GM18507 (cell line): ENCODE results near the gene PCNX2.

ENCODE experiments used
- DNase-seq: peaks from one replicate; pipeline ENCODE4 v3.0.0; 2011; ENCODE audit warnings: low read depth; ENCODE audit not compliant: insufficient read length; ENCODE audit errors: extremely low spot score
- FAIRE-seq: peaks from 2 replicates; lab custom pipeline; 2011; peaks lifted over from hg19 to GRCh38; lab: Jason Lieb, UNC

The PCNX2 gene

DNA sequence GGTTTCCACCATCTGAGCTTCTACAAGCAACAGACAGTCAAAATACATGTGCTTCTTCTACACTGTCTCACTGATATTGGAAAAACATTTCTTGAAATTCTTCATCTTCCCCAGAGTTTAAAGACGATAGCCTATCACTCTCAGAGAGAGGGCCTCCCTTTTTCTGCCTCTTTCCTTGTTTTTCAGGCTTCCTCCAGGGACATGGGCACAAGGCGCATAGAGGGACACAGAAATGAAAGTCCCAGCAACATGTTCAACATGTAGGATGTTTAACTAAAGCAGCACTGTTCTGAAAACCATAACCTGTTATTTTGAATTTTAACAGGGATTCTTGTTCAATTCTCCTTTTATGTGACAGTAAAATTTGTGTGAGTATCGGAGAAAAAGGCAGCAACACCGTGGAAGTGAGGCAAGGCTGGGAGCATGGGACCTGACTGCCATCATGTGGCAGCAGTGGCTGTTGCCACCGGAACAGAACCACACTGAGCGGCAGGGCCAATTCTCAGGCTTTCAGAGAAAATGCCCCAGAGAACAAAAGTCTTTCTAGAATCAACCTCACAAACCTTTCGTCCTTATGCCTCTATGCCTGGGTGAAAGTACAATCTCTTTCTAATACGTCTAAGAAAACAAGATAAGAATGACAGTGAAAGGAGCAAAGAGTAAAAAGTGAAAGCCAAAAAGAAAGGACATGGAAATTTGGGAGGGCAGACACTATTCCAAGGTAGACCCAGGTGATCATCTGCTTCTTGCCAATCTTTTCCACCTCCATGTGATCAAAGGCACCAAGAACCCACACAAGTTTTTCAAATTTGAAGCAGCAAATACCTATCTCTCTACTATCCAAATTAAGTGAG lies 54.5 kb downstream of the PCNX2 start:
- DNase-seq (no peak), FAIRE-seq (peak; percentile 50)

- DNase-seq (no peak), FAIRE-seq (no peak)
Measured at GRCh38 chr1:233240371-233240770, 55.2 kb downstream of the PCNX2 start.

DNA sequence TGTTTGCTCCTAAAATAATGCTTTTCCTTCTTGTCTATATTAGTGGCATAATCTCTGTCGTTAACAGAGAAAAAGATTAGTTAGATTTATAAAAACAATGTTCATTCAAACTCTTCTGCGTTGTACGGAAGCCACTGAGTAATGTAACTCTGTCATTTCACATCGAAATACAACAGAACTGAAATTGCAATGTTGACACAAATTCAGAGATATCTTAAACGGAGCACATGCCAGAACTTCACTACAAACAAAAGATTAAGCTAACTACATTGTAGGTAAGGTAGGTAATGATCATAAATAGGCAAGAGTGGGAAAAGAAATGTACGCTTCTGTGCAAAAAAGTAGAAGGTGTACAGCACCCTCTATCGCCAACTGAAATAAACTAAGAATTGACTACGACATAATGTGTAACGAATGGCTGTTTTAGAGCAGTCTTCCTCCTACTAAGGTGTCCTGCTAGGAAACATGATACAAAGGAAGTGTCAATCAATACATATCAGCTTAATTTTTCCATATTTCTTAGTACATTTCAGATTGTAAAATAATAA lies 56.6 kb downstream of the PCNX2 start:
- no peak for FAIRE-seq

DNA sequence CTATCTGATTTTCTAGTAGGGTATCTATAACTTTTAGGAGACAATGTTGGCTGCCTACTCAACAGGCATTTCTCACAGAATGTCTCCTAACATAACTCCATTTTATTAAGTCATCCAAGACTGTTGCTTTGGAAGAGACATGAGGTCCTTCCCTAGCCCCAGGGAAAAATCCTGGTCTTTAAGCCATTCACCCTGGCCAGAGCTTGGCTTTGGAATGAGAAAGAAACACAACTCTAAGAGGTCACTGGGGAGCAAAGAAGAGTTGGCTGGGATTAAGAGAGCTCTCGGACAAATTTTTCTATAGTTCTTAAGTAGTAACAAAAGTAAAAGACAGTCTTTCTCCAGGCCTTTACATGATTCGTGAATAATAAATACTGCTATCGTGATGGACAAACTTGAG lies 57.9 kb downstream of the PCNX2 start:
- no peak for DNase-seq
- no peak for FAIRE-seq

More for the DNA sequence above, 56.6 kb downstream of the PCNX2 start:
- no peak for DNase-seq

DNA sequence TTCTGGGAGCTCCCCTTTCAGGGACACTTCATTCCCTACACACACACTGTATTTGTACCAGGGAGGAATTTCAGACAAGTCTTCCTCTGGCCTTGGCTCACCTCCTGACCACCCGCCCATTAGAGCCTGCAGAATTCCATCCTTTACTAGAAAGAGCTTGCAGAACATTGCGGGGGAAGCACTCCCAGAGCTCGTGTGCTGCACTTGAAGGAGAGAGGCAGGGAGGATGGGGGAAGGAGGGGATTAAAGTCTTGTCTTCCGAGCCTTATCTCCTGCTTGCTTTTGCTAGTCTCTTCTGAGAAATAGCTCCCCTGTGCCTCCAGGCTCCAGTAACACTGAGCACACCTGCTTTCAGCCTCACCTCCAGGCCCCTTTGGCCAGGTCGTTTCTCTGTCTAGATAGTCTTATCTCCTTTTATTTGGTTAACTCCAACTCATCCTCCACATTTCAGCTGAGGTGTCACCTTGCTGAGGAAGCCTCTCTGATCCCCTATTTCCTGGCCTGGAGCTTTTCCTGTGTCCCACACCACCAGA lies 62.0 kb downstream of the PCNX2 start:
- FAIRE-seq (no peak), DNase-seq (no peak)

- DNase-seq: no peak
- no peak for FAIRE-seq
Measured at GRCh38 chr1:233230011-233230410, 65.5 kb downstream of the PCNX2 start.

- FAIRE-seq (no peak), DNase-seq (no peak)
Measured at GRCh38 chr1:233229288-233229687, 66.2 kb downstream of the PCNX2 start.

DNA sequence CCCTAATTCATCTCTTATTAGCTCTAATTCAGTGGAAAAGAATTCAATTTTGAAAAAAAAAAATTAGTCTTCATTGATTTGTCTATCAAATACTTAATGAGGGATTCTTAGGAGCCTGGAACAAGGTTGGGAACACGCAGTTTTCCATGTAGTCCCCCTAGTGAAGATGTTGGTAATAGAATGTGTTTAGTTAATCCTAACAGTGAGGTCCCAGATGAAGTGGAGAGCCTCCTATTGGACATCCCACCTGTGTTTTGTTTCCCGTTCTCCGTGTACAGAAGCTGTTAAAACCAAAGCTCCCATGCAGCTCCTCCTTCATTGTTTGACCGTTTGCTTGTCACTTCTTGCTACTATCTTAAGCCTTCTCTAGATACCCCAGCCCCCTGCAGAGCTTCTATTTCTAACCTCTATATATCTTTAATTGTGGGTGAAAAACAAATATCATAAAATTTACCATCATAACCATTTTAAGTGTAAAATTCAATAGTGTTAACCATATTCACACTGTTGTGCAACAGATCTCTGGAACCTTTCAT lies 67.5 kb downstream of the PCNX2 start:
- DNase-seq (no peak), FAIRE-seq (no peak)

DNA sequence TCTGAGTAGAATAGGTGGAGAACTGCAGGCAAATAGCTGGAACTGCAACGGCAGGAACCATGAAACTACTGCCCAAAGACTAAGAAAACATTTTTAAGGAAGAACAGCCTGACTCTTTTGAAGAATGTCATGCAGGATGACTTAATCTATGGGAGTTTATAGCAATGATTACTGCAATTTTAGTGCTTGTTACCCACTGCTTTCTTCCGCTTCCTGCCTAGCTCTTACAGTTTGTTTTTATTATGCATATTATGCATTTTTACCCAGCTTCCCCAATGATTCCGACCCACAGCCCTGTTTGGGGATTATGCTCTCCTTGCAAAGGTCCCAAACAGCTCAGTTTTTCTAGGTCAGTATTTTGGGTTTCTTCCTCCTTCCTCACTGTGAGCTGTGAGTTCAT lies 71.2 kb downstream of the PCNX2 start:
- no peak for DNase-seq
- FAIRE-seq: no peak

DNA sequence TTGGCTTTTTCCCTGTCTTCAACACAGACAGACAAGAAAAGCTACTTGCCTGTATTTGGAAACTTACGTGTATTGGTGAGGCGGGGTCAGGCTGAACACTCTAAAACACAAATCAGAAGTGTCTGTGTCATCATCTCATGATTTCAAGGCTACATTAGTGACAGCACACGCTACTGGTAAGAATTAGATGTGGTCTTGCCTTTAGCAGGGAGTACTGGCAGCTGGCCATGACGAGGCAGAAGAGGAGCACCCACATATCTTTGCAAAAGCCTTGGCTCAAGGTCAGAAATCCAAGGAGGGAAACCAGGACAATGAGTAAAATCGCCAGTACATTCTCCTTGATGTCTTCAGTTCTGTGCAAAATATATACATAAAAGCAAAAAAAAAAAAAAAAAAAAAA lies 77.7 kb downstream of the PCNX2 start:
- FAIRE-seq: no peak
- DNase-seq: no peak

DNA sequence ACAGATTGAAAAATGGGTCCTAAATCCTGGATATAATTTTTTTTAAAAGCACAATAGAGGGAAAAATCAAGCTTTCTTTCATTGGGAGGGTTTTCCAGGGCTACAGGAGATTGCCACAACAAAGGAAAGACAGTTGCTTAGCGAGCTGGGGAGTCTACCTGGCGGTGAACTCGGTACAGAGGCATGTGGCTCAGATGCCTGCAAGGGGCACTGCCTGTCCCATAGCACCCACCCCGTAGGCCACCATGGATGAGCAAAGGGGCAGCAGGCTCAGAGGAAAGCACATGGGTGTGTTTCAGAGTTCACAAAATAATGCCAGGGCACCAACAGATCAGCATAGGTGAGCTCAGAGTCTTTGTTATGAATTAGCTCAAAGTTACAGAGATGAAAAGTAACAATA lies 79.5 kb downstream of the PCNX2 start:
- FAIRE-seq: no peak
- no peak for DNase-seq

GRCh38 chr1:233215135-233215760 lies 80.3 kb downstream of the PCNX2 start:
- FAIRE-seq (no peak), DNase-seq (no peak)

- FAIRE-seq (no peak), DNase-seq (no peak)
Measured at GRCh38 chr1:233211595-233211994, 83.9 kb downstream of the PCNX2 start.

DNA sequence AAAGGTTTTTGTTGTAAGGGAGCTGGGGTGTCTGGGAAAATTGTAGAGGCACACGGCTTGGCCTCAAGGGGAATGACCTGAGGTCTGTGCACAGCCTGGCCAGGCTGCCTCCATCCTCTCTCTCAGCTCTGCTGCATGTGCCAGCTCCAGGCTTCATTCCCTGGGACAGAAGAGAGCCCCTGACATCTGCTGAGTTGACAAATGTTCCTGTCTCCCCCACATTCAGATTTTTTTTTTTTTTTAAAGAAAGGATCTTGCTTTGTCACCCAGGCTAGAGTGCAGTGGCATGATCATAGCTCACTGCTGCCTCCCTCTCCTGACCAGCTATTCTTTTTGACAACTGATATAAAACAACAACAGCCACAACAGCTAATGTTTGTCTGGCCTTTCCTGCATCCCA lies 84.4 kb downstream of the PCNX2 start:
- DNase-seq (no peak), FAIRE-seq (no peak)

DNA sequence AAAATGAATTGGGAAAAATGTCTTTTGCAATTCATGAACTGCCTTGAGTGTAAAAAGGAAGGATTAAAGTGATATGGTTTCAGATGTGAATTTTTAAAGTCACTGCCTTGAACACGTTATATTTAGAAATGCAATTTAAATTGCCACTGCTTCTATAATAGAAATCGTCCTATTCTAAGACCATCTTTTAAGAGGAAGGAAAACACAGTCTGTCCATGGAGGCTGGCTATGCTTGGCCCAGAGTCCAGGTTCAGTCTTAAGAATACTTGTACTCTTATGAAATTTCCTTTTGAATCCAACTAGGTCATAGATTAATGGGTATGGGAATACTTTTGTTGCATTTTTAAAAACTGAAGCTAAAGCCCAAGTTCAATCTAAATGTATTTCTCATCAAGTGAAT lies 86.0 kb downstream of the PCNX2 start:
- no peak for DNase-seq
- no peak for FAIRE-seq

DNA sequence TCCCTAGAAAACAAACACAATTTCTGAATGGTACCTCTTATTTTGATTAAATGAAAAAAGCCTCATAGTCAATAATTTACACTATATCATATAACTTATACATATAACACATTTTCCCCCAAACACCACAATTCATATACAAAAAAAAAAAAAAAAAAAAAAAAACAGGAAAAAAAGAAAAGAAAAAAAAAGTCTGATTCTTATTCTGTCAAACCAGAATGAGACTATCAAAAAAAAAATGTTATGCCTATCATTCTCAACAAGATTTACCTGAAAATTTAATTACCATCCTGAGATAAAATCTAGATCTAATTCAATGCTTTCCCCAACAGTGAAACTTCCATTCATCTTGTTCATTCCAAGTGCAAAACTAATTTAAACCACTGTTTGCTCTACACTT lies 86.8 kb downstream of the PCNX2 start:
- no peak for FAIRE-seq
- no peak for DNase-seq

GRCh38 chr1:233197940-233198339 lies 97.6 kb downstream of the PCNX2 start:
- FAIRE-seq (no peak), DNase-seq (no peak)

GRCh38 chr1:233193741-233194140 lies 101.8 kb downstream of the PCNX2 start:
- DNase-seq: no peak
- no peak for FAIRE-seq

- DNase-seq (no peak), FAIRE-seq (no peak)
Measured at GRCh38 chr1:233190987-233191386, 104.5 kb downstream of the PCNX2 start.

GRCh38 chr1:233189526-233189925 lies 106.0 kb downstream of the PCNX2 start:
- FAIRE-seq: no peak
- no peak for DNase-seq
